SK-N-SH (cell line): ENCODE measurements around the gene CCNA2. TPM values are rescaled to one million over a fixed set of nuclear protein-coding genes. Genes with fewer than 3 reads are reported as not detected.
A peak's percentile ranks its signal among the peaks of the same experiment; 100 is the strongest.

Experiments
- CTCF ChIA-PET: fragments of 300-600, 350-600 bp; formaldehyde crosslinking; extraction: SDS; loops from one replicate; lab custom pipeline; 2021; lab: Yijun Ruan, JAX
- POLR2A ChIA-PET: fragments of 350-600 bp; sonication (Branson Sonifier 250); formaldehyde crosslinking; extraction: SDS; loops from one replicate; lab custom pipeline; 2020; ENCODE audit warnings: antibody characterized with exemption, inconsistent platforms; lab: Yijun Ruan, JAX
- DNase-seq: peaks from one replicate; pipeline ENCODE4 v3.0.0; 2012
- H2AFZ ChIP-seq: fragments of 200-600 bp; sonication (generic); 2 replicates; pipeline ENCODE4 v1.8.1; 2016; ENCODE audit warnings: antibody characterized with exemption, mild to moderate bottlenecking, low read depth
- H3F3A ChIP-seq: fragments of 200-600 bp; sonication (generic); replicated peaks from 2 replicates; pipeline ENCODE3; 2016; ENCODE audit warnings: antibody characterized with exemption, mild to moderate bottlenecking; ENCODE audit not compliant: insufficient read depth
- H3K27ac ChIP-seq, 2 experiments: fragments of 200-500 bp in 1 of 2; fragments of 200-600 bp in 1 of 2; sonication (Bioruptor generic) in 1 of 2; sonication (generic), shearing (Covaris generic) in 1 of 2; 2 replicates each; pipeline versions ENCODE4 v1.5.1 to v1.6.1; 2014 to 2016; ENCODE audit warnings: low read depth in 2 of 2, inconsistent platforms in 1 of 2, low read length in 1 of 2, mild to moderate bottlenecking in 1 of 2, mixed read lengths in 1 of 2
- H3K27me3 ChIP-seq: fragments of 200-600 bp; sonication (generic), shearing (Covaris generic); 2 replicates; pipeline ENCODE4 v1.6.1; 2016; ENCODE audit warnings: mixed run types; ENCODE audit not compliant: insufficient read depth
- H3K36me3 ChIP-seq, 2 experiments: fragments of 200-500 bp in 1 of 2; fragments of 200-600 bp in 1 of 2; sonication (Bioruptor generic) in 1 of 2; sonication (generic) in 1 of 2; replicated peaks in 1 of 2; 2 replicates each; pipeline versions ENCODE3 to v1.5.1; 2014 to 2016; ENCODE audit warnings: low read length in 1 of 2, mild to moderate bottlenecking in 1 of 2; ENCODE audit not compliant: insufficient read depth in 2 of 2, control insufficient read depth in 1 of 2
- H3K4me1 ChIP-seq, 2 experiments: fragments of 200-500 bp in 1 of 2; fragments of 200-600 bp in 1 of 2; sonication (Bioruptor generic) in 1 of 2; sonication (generic), shearing (Covaris generic) in 1 of 2; 2 replicates each; pipeline versions ENCODE4 v1.5.1 to v1.6.1; 2014 to 2016; ENCODE audit warnings: low read depth in 1 of 2, low read length in 1 of 2, mixed run types in 1 of 2; ENCODE audit not compliant: insufficient read depth in 2 of 2, control insufficient read depth in 1 of 2
- H3K4me2 ChIP-seq: fragments of 200-600 bp; sonication (generic), shearing (Covaris generic); 2 replicates; pipeline ENCODE4 v1.6.1; 2017; ENCODE audit warnings: mixed run types
- H3K4me3 ChIP-seq, 2 experiments: fragments of 200-500 bp in 1 of 2; fragments of 200-600 bp in 1 of 2; sonication (Bioruptor generic) in 1 of 2; sonication (generic), shearing (Covaris generic) in 1 of 2; 2 replicates each; pipeline versions ENCODE4 v1.5.1 to v1.8.1; 2014 to 2016; ENCODE audit warnings: low read depth in 2 of 2, inconsistent platforms in 1 of 2, low read length in 1 of 2, mild to moderate bottlenecking in 1 of 2, mixed read lengths in 1 of 2, moderate library complexity in 1 of 2
- H3K79me2 ChIP-seq: fragments of 200-600 bp; sonication (generic); 2 replicates; pipeline ENCODE4 v1.8.1; 2017; ENCODE audit warnings: mild to moderate bottlenecking; ENCODE audit not compliant: insufficient read depth
- H3K9ac ChIP-seq: fragments of 200-600 bp; sonication (generic); 2 replicates; pipeline ENCODE4 v1.6.1; 2017; ENCODE audit warnings: mixed run types
- H3K9me2 ChIP-seq: fragments of 200-600 bp; sonication (generic); 2 replicates; pipeline ENCODE4 v1.6.1; 2017; ENCODE audit warnings: mixed run types
- H3K9me3 ChIP-seq: fragments of 200-600 bp; sonication (generic); 2 replicates; pipeline ENCODE4 v1.6.1; 2017; ENCODE audit warnings: mixed run types, mild to moderate bottlenecking, moderate library complexity
- H4K20me1 ChIP-seq: fragments of 200-600 bp; sonication (generic); 2 replicates; pipeline ENCODE4 v1.6.1; 2017; ENCODE audit warnings: mild to moderate bottlenecking, mixed run types; ENCODE audit not compliant: insufficient read depth
- FOXM1 ChIP-seq: IDR thresholded peaks from 2 replicates; pipeline ENCODE4 v1.4.0; 2012; ENCODE audit warnings: low read depth, mild to moderate bottlenecking
- GABPA ChIP-seq: IDR thresholded peaks from 2 replicates; pipeline ENCODE4 v1.4.0; 2012; ENCODE audit warnings: low read depth, mild to moderate bottlenecking
- NRF1 ChIP-seq: IDR thresholded peaks from 2 replicates; pipeline ENCODE4 v1.6.1; 2012; ENCODE audit warnings: low read depth, mild to moderate bottlenecking, low read length
- POLR2AphosphoS5 ChIP-seq: IDR thresholded peaks from 2 replicates; pipeline ENCODE4 v1.6.1; 2012; ENCODE audit warnings: low read depth, low read length
- RAD21 ChIP-seq: IDR thresholded peaks from 2 replicates; pipeline ENCODE4 v1.6.1; 2012; ENCODE audit warnings: mild to moderate bottlenecking, low read length
- RFX5 ChIP-seq: IDR thresholded peaks from 2 replicates; pipeline ENCODE4 v1.6.1; 2012; ENCODE audit warnings: mild to moderate bottlenecking, improper control_type of control experiment, low read length
- RXRA ChIP-seq: IDR thresholded peaks from 2 replicates; pipeline ENCODE4 v1.4.0; 2012; ENCODE audit warnings: low read depth, mild to moderate bottlenecking, borderline replicate concordance
- SIN3A ChIP-seq: IDR thresholded peaks from 2 replicates; pipeline ENCODE4 v1.6.1; 2012; ENCODE audit warnings: low read depth, mild to moderate bottlenecking, low read length, moderate library complexity, borderline replicate concordance
- TCF12 ChIP-seq: IDR thresholded peaks from 2 replicates; pipeline ENCODE4 v1.4.0; 2012
- WGBS: methylation state at CpG from one replicate; pipeline ENCODE4 v1.1.6; 2017; ENCODE audit warnings: low lambda C conversion rate; 5-methylcytosine and 5-hydroxymethylcytosine counted together
- polyA plus RNA-seq, 3 experiments: library from polyadenylated mRNA; depleted of rRNA; stranded (reverse); fragments of >200 nt; gene quantifications; 2 replicates each; pipeline ENCODE4 v1.2.3, GENCODE V29; 2012
- TF ChIP-seq, protein P1 (sequence below): IDR thresholded peaks from 2 replicates; pipeline ENCODE4 v1.6.1; 2012; ENCODE audit warnings: mild to moderate bottlenecking, low read depth, low read length, moderate library complexity
- TF ChIP-seq, protein P2 (sequence below): IDR thresholded peaks from 2 replicates; pipeline ENCODE4 v1.4.0; 2012; ENCODE audit warnings: low read depth, borderline replicate concordance
- TF ChIP-seq, protein P3 (sequence below): fragments of 200-600 bp; sonication (generic); IDR thresholded peaks from 2 replicates; pipeline ENCODE4 v1.6.1; 2017; ENCODE audit warnings: antibody characterized with exemption, mild to moderate bottlenecking, moderate library complexity
- TF ChIP-seq, protein P4 (sequence below): fragments of 150-350 bp; IDR thresholded peaks from 2 replicates; pipeline ENCODE4 v1.6.1; 2017; ENCODE audit warnings: antibody characterized with exemption, low read length, low read depth, borderline replicate concordance
- TF ChIP-seq, protein P5 (sequence below): IDR thresholded peaks from 2 replicates; pipeline ENCODE4 v1.4.0; 2012; ENCODE audit warnings: low read depth, borderline replicate concordance

CCNA2 gene
- polyA plus RNA-seq, 1 of the 3 experiments (the other 2 are of a cell fraction), result 23.8 TPM

DNA sequence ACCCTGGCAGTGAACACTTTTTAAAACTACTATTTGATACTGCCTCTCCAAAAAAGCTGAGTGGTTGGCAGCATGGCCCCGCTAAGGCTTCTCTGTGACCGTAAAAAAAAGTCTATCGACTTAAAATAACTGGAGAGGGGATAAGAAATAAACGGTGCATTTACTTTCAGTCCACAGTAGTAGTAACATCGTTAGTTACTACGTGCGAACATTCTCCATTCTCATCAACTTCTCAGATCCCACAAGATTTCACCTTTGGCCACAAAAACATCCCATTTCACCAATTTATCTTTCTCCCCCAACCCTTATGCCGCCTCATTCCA is 23.1 kb downstream of the CCNA2 start:
- Histone ChIP-seq H3K9me2 (no peaks in the 10 kb centered on the region), H3K36me3 (peaks cover 25 to 37% of the 10 kb centered on the region in 2 experiments), H4K20me1 (no peaks in the 10 kb centered on the region), H3K27ac (peak overlapping the region; percentile 90 to 95), H3K9me3 (no peaks in the 10 kb centered on the region), H3K9ac (peak overlapping the region; percentile 91), H3K4me3 (peak overlapping the region; percentile 88 to 94), H3K4me2 (peak overlapping the region; percentile 88), H3K4me1 (peaks cover 7 to 12% of the 10 kb centered on the region in 2 experiments; a peak in 3 of 4 replicates), H3K79me2 (peaks cover 45% of the 10 kb centered on the region), H2AFZ (peak overlapping the region; percentile 91), H3K27me3 (no peaks in the 10 kb centered on the region), H3F3A (peaks cover 6% of the 10 kb centered on the region)
- DNase-seq, result peak; percentile 20
- TF ChIP-seq, protein P1, sequence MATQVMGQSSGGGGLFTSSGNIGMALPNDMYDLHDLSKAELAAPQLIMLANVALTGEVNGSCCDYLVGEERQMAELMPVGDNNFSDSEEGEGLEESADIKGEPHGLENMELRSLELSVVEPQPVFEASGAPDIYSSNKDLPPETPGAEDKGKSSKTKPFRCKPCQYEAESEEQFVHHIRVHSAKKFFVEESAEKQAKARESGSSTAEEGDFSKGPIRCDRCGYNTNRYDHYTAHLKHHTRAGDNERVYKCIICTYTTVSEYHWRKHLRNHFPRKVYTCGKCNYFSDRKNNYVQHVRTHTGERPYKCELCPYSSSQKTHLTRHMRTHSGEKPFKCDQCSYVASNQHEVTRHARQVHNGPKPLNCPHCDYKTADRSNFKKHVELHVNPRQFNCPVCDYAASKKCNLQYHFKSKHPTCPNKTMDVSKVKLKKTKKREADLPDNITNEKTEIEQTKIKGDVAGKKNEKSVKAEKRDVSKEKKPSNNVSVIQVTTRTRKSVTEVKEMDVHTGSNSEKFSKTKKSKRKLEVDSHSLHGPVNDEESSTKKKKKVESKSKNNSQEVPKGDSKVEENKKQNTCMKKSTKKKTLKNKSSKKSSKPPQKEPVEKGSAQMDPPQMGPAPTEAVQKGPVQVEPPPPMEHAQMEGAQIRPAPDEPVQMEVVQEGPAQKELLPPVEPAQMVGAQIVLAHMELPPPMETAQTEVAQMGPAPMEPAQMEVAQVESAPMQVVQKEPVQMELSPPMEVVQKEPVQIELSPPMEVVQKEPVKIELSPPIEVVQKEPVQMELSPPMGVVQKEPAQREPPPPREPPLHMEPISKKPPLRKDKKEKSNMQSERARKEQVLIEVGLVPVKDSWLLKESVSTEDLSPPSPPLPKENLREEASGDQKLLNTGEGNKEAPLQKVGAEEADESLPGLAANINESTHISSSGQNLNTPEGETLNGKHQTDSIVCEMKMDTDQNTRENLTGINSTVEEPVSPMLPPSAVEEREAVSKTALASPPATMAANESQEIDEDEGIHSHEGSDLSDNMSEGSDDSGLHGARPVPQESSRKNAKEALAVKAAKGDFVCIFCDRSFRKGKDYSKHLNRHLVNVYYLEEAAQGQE, result no peak
- TF ChIP-seq, protein P2, sequence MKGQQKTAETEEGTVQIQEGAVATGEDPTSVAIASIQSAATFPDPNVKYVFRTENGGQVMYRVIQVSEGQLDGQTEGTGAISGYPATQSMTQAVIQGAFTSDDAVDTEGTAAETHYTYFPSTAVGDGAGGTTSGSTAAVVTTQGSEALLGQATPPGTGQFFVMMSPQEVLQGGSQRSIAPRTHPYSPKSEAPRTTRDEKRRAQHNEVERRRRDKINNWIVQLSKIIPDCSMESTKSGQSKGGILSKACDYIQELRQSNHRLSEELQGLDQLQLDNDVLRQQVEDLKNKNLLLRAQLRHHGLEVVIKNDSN, result no peak
- TF ChIP-seq SIN3A, result no peak
- TF ChIP-seq, protein P3, sequence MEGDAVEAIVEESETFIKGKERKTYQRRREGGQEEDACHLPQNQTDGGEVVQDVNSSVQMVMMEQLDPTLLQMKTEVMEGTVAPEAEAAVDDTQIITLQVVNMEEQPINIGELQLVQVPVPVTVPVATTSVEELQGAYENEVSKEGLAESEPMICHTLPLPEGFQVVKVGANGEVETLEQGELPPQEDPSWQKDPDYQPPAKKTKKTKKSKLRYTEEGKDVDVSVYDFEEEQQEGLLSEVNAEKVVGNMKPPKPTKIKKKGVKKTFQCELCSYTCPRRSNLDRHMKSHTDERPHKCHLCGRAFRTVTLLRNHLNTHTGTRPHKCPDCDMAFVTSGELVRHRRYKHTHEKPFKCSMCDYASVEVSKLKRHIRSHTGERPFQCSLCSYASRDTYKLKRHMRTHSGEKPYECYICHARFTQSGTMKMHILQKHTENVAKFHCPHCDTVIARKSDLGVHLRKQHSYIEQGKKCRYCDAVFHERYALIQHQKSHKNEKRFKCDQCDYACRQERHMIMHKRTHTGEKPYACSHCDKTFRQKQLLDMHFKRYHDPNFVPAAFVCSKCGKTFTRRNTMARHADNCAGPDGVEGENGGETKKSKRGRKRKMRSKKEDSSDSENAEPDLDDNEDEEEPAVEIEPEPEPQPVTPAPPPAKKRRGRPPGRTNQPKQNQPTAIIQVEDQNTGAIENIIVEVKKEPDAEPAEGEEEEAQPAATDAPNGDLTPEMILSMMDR, result no peak
- TF ChIP-seq, protein P4, sequence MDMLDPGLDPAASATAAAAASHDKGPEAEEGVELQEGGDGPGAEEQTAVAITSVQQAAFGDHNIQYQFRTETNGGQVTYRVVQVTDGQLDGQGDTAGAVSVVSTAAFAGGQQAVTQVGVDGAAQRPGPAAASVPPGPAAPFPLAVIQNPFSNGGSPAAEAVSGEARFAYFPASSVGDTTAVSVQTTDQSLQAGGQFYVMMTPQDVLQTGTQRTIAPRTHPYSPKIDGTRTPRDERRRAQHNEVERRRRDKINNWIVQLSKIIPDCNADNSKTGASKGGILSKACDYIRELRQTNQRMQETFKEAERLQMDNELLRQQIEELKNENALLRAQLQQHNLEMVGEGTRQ, result no peak
- no peak for TF ChIP-seq RFX5
- 16% methylated on average over 8 of the region's 8 CpGs for WGBS
- CTCF ChIA-PET, result no interaction called here
- POLR2A ChIA-PET, result interaction anchor here (0.6 to 1.8 kb wide), 4 partner anchors 23 to 104 kb away, joined by 4 to 9 read pairs (median 5); partner anchors contain the start of genes ANXA5, BBS7 and CCNA2

DNA sequence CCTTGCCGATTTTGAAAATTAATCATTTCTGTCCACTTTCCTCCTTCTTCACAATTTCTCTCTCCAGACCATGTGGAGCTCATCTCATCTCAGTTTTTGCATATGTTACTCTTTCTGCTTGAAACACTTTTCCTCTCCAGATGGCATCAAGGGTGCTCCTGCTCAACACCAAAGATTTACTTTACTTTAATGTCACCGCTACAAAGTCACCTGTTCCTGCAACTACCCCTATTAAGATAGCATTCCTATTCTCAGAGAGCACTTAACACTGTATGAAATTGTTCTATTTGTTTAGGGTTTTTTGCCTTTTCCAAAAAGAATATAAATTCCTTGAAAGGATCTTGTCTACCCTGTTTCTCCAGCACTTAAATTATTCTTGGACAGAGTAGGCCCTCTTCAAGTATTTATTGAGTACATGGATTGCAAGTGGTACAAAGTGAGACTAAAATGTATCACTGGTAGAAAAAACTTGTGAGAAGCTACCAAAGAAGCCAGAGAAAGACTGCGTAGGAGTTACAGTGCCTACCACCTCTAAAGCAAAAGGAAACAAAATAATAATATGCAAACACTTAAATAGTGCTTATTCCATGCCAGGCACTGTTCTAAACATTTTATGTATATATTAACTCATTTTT is 23.7 kb downstream of the CCNA2 start:
- H3K4me2 ChIP-seq, result no peak overlapping the region
- POLR2A ChIA-PET, result interaction anchor here (1.8 kb wide), 1 partner anchor 70 kb away, joined by 6 read pairs; the partner anchor contains the start of gene BBS7
- no peak for DNase-seq
- no peaks in the 10 kb centered on the region for H4K20me1 ChIP-seq
- 74% methylated on average over 3 of the region's 3 CpGs for WGBS
- H2AFZ ChIP-seq, result peak overlapping the region; percentile 66
- H3F3A ChIP-seq, result peaks cover 6% of the 10 kb centered on the region
- H3K9me2 ChIP-seq, result no peaks in the 10 kb centered on the region
- peak overlapping the region in 1 of 2 experiments; percentile 90; a peak in 2 of 4 replicates for H3K27ac ChIP-seq
- H3K9ac ChIP-seq, result no peak overlapping the region
- CTCF ChIA-PET, result no interaction called here
- H3K79me2 ChIP-seq, result peaks cover 39% of the 10 kb centered on the region
- no peak overlapping the region for H3K4me3 ChIP-seq
- H3K4me1 ChIP-seq, result peaks cover 7 to 12% of the 10 kb centered on the region in 2 experiments; a peak in 3 of 4 replicates
- H3K27me3 ChIP-seq, result no peaks in the 10 kb centered on the region
- no peaks in the 10 kb centered on the region for H3K9me3 ChIP-seq
- peaks cover 19 to 31% of the 10 kb centered on the region in 2 experiments for H3K36me3 ChIP-seq
- TF ChIP-seq FOXM1 (no peak), NRF1 (no peak), RXRA (no peak), RAD21 (no peak), RFX5 (no peak), SIN3A (no peak), TCF12 (no peak), POLR2AphosphoS5 (no peak), GABPA (no peak)
- TF ChIP-seq, protein P5, sequence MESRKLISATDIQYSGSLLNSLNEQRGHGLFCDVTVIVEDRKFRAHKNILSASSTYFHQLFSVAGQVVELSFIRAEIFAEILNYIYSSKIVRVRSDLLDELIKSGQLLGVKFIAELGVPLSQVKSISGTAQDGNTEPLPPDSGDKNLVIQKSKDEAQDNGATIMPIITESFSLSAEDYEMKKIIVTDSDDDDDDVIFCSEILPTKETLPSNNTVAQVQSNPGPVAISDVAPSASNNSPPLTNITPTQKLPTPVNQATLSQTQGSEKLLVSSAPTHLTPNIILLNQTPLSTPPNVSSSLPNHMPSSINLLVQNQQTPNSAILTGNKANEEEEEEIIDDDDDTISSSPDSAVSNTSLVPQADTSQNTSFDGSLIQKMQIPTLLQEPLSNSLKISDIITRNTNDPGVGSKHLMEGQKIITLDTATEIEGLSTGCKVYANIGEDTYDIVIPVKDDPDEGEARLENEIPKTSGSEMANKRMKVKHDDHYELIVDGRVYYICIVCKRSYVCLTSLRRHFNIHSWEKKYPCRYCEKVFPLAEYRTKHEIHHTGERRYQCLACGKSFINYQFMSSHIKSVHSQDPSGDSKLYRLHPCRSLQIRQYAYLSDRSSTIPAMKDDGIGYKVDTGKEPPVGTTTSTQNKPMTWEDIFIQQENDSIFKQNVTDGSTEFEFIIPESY, result no peak
